WI38 (cell line): ENCODE data around the gene TOMM20.

Experiments used
- H3K4me3 ChIP-seq: 2 replicates; pipeline ENCODE4 v1.5.1; 2011; ENCODE audit warnings: low read depth, mild to moderate bottlenecking, control low read depth, low read length
- CTCF ChIP-seq: IDR thresholded peaks from 2 replicates; pipeline ENCODE4 v1.5.1; 2012; ENCODE audit warnings: low read depth, mild to moderate bottlenecking, control low read depth, low read length

TOMM20 gene

DNA sequence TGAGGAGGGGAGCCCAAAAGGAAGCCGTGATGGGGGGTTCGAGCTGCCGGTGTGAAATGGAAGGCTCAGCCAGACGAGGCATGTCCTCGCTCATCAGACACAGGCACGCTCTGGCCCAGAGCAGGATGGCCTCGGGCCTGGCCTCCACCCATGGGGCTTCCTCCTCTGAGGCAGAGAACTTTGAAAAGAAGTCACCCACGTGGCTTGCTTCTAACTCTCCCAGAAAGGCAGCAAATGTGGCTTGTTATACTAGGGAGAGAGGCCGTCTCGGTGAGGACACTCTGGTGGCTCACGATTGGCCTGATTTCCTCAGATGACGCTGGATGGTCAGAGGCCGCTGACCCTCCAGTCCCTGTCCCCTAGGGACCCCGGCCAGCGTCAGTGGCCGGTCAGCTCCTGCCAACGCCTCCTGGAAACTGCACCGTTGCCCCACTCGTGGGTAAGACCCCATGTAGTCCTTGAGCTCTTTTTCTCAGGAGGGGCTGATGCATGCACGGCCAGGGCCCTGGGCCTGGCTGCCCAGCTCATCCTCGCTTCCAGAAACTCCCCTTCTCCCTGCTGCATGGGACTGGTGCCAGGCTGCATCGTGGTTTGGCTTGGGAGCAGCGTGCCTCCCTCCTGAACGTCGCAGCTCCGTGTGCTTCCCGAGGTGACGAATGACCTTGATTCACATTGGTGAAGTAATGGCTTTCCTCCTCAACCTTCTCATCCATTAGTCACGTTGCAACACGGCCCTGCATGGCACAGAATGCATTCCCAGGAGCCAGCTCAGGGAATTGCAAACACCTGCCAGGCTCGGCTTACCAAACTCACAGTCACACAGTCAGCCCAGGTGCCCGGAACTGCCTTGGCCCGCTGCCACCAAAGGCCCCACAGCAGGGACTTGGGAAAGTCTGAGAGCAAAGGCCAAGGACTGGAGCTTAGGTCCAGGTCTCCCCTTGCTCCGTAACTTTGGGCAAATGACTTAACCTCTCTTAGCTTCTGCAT, 58.8 kb downstream of the TOMM20 start:
- no peak for TF ChIP-seq CTCF
- no peak overlapping the region for H3K4me3 ChIP-seq

DNA sequence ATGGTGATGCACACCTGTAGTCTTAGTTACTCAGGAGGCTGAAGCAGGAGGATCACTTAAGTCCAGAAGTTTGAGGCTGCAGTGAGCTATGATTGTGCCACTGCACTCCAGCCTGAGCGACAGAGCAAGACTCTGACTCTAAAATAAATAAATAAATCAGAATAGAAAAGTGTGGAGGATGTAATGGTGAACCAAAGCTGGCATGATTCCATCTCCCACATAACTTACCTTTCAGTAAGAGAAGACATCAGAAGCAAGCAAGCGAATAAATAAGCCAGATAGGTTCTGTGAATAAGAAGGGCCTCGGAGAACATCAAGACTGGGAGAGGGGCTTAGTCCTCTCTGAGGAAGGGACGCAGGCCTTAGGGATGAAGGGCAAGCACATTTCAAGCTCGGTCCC, 59.5 kb downstream of the TOMM20 start:
- no peak for TF ChIP-seq CTCF
- no peak overlapping the region for H3K4me3 ChIP-seq

GRCh38 chr1:235068158-235069121, 60.2 kb downstream of the TOMM20 start:
- TF ChIP-seq CTCF, result no peak
- no peak overlapping the region for H3K4me3 ChIP-seq

DNA sequence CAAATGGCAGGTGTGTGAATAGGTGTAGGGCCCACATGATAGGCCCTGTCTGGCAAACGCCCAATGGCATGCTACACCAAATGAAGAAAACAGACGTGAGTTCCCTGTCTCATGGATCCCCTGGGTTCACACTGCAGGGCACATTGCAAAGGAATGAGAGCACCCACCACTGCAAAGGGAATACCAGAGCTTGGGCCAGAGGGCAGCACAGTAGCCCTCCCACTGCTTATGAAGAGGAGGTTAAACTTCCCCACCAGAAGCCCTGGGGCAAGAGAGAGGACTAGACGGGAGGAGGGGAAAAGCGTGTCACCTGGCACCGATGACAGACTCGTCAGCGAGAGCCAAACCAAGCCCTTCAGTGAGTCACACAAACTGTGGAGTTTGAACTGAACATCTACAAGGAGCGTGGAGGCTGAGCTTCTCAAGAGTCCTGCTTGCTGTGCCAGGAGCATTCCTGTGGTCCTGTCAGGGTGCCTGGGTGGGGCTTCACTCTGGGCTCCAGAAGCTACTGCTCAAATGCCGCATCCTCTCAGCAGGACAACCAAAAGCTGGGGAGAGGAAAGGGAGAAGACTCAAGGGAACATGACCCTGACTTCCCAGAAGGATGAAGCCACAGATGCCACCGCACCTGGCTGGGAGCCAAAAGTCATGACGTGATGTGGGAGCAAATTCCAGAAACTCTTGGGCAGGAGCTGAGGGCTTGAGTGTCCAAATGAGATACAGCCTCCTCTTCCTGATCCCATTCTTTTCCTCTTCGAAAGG, 61.1 kb downstream of the TOMM20 start:
- no peak overlapping the region for H3K4me3 ChIP-seq

DNA sequence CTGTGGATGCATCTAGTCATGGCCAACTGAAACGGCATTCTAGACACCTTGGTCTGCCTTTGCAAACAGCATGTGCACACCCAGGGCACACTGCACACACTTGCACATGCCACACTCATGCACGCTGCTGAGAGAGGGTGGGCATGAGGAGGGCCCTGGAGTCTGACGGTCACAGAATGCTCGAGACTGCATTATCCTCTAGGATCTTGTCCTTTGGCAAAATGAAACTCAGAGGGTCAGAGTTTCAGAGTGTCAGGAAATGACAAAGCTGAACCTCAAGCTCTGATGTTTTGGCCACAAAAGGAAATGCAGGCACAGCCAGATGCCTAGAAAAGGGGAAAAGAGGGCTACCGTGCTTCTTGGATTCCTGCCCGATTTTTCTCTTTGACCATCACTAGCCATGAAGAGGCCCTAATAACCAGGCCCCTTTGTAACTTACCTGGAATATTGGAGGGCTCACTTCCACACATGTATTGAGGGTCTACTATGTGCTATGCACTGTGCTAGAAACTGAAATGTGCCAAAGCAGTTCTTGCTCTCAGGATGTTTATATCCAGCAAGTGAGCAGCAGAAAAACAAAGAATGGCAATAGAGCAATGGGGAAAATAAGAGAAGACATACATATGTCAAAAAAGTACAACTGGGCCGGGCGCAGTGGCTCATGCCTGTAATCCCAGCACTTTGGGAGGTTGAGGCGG, 65.4 kb downstream of the TOMM20 start:
- H3K4me3 ChIP-seq, result no peak overlapping the region

More for the DNA sequence above, 61.1 kb downstream of the TOMM20 start:
- TF ChIP-seq CTCF, result no peak

More for the DNA sequence above, 65.4 kb downstream of the TOMM20 start:
- no peak for TF ChIP-seq CTCF
